ENCODE data around the gene WDR7.

GRCh38 chr18:56884511-56884910 is 233.4 kb downstream of the WDR7 start:
- TF ChIP-seq, protein P1, sequence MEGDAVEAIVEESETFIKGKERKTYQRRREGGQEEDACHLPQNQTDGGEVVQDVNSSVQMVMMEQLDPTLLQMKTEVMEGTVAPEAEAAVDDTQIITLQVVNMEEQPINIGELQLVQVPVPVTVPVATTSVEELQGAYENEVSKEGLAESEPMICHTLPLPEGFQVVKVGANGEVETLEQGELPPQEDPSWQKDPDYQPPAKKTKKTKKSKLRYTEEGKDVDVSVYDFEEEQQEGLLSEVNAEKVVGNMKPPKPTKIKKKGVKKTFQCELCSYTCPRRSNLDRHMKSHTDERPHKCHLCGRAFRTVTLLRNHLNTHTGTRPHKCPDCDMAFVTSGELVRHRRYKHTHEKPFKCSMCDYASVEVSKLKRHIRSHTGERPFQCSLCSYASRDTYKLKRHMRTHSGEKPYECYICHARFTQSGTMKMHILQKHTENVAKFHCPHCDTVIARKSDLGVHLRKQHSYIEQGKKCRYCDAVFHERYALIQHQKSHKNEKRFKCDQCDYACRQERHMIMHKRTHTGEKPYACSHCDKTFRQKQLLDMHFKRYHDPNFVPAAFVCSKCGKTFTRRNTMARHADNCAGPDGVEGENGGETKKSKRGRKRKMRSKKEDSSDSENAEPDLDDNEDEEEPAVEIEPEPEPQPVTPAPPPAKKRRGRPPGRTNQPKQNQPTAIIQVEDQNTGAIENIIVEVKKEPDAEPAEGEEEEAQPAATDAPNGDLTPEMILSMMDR (IDR thresholded peaks at IDR 0.05), result no peak
- TF ChIP-seq EP300 (IDR thresholded peaks at IDR 0.05), result no peak
- no peak for TF ChIP-seq POLR2AphosphoS5 (IDR thresholded peaks at IDR 0.05)
